Measurements from ENCODE around the gene ISG20.

The ISG20 gene

DNA sequence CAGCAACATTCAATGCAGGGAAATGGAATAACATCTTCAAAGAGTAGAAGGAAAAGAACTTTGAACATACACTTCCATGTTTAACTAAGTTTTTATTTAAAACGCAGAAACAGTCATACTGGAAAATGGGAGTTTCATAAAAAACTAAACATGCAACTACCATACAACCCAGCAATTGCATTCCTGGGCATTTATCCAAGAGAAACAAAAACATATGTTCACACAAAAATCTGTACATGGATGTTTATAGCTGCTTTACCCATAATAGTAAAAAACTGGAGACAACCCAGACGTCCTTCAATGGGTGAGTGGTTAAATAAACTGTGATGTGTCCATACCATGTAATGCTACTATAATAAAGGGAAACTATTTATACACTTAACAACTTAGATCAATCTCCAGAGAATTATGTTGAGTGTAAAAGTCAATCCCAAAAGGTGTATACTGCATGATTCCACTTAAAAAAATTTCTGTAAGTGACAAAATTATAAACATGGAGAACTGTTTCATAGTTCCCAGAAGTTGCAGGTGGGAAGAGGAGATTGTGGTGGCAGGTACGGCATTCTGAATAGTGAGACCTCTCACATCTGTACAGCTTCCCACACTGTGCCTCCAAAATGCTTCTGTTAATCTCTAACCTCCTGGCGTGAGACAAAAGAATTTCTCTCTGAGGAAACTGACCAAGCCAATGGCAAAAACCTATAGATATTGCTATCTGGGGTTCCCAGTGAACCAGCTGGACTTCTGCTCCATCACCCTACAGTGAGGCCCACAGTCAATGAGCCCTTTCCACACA is 23.1 kb downstream of the ISG20 start:
- H3K4me1 Mint-ChIP-seq = peaks cover 51% of the 10 kb centered on the region
- no peaks in the 10 kb centered on the region for H3K36me3 Mint-ChIP-seq
- peak overlapping the region; percentile 26 for H3K27ac Mint-ChIP-seq
- no peaks in the 10 kb centered on the region for H3K27me3 Mint-ChIP-seq
- H3K9me3 Mint-ChIP-seq = no peaks in the 10 kb centered on the region
- no peak for ATAC-seq
- H3K4me3 Mint-ChIP-seq = no peak overlapping the region

DNA sequence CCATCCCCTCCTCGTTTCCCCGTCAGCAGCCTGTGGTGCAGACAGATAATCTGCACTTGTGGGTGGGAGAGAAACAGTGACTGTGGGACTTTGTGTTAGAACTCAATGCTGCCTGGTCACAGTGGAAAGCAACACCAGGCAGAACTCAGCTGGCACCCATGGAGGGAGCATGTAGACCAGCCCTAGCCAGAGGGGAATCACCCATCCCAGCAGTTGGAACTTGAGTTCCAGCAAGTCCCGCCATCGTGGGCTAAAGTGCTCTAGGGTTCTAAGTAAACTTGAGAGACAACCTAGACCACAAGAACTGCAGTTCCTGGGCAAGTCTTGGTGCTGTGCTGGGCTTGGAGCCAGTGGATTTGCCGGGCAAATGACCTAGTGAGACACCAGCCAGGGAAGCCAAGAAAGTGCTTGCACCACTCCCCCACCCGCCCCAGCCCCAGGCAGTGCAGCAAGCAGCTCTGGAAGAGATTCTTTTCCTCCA is 24.4 kb downstream of the ISG20 start:
- peaks cover under 1% of the 10 kb centered on the region for H3K27me3 Mint-ChIP-seq
- H3K36me3 Mint-ChIP-seq = no peaks in the 10 kb centered on the region
- H3K27ac Mint-ChIP-seq = peak overlapping the region; percentile 26
- no peaks in the 10 kb centered on the region for H3K9me3 Mint-ChIP-seq
- no peak for ATAC-seq
- H3K4me3 Mint-ChIP-seq = no peak overlapping the region
- H3K4me1 Mint-ChIP-seq = peaks cover 39% of the 10 kb centered on the region

GRCh38 chr15:88664151-88664778 is 25.4 kb downstream of the ISG20 start:
- no peak overlapping the region for H3K4me3 Mint-ChIP-seq
- peaks cover 11% of the 10 kb centered on the region for H3K27me3 Mint-ChIP-seq
- H3K9me3 Mint-ChIP-seq = no peaks in the 10 kb centered on the region
- peak overlapping the region; percentile 69 for H3K27ac Mint-ChIP-seq
- peaks cover 31% of the 10 kb centered on the region for H3K4me1 Mint-ChIP-seq
- no peaks in the 10 kb centered on the region for H3K36me3 Mint-ChIP-seq
- ATAC-seq = peak; percentile 61

DNA sequence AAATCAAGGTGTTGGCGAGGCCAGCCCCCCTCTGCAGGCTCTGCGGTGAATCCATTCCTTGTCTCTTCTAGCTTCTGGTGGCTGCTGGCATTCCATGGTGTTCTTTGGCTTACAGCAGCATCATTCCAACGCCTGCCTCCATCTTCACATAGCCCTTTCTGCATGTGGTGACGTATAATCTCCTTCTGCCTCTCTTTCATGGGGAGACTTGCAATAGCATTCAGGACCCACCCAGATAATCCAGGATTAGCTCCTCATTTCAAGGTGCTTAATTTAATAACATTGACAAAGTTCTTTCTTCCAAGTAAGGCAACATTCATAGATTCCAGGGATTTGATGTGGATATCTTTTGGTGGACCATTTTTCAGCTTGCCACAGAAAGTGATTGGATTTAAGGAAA is 35.8 kb downstream of the ISG20 start:
- Mint-ChIP-seq H3K4me1 (no peaks in the 10 kb centered on the region), H3K27me3 (peaks cover 15% of the 10 kb centered on the region), H3K27ac (no peak overlapping the region), H3K4me3 (no peak overlapping the region), H3K9me3 (no peaks in the 10 kb centered on the region), H3K36me3 (no peaks in the 10 kb centered on the region)
- no peak for ATAC-seq

DNA sequence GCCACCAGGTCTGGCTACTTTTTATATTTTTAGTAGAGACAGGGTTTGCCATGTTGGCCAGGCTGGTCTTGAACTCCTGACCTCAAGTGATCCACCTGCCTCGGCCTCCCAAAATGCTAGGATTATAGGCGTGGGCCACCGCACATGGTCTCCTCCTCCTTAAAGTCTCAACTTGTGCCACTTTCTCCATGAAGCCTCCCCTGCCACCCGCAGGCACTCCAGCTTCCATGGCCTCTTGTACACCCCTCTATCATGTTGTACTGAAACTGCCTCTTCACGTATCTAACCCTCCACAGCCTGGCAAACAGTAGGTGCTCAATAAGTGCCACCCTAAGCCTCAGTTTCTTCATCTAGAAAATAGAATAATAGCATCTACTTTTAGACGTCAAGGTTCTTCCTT is 39.9 kb downstream of the ISG20 start:
- H3K36me3 Mint-ChIP-seq = no peaks in the 10 kb centered on the region
- H3K4me1 Mint-ChIP-seq = peaks cover 9% of the 10 kb centered on the region
- ATAC-seq = no peak
- no peaks in the 10 kb centered on the region for H3K9me3 Mint-ChIP-seq
- no peaks in the 10 kb centered on the region for H3K27me3 Mint-ChIP-seq
- no peak overlapping the region for H3K27ac Mint-ChIP-seq
- H3K4me3 Mint-ChIP-seq = no peak overlapping the region

DNA sequence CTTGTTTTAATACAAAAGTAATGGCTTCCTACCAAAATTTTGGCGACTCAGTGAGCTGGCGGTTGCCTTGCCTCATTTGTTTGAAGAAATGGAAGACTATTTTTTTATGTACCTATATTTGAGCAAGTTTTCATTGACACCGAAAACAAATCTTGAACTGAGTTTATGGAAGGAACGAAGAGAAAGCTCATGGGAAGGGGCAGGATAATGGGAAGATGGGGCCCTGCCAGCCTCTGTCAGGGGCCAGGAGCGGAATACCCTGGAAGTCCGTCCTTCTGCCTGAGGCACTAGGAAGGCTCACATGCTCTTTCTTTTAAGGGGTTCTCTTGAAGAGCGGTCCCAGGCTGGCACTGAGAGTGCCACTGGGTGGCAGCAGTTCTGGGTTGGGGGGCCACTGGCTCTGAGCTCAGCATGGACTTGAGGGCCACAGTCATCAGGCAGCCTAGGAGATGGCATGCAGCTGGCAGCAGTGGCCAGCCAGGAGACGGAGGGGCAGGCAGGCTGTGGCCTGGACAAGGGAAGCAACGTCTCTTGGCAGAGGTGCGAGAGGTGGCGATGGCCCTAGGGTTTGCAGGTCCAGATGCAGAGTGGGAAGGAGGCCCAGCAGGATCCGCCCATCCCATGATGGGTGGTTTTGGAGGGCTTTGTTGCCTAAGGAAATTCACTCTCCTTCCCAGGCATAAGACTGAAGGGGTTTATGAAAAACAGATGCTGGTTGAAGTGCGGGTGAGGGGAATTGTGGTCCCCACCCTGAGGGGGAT is 41.6 kb downstream of the ISG20 start:
- no peak overlapping the region for H3K4me3 Mint-ChIP-seq
- H3K4me1 Mint-ChIP-seq = peaks cover 11% of the 10 kb centered on the region
- no peaks in the 10 kb centered on the region for H3K9me3 Mint-ChIP-seq
- H3K36me3 Mint-ChIP-seq = no peaks in the 10 kb centered on the region
- no peak overlapping the region for H3K27ac Mint-ChIP-seq
- ATAC-seq = no peak
- no peaks in the 10 kb centered on the region for H3K27me3 Mint-ChIP-seq

- H3K27me3 Mint-ChIP-seq = no peaks in the 10 kb centered on the region
- ATAC-seq = peak; percentile 9
- no peak overlapping the region for H3K27ac Mint-ChIP-seq
- H3K9me3 Mint-ChIP-seq = no peaks in the 10 kb centered on the region
- H3K36me3 Mint-ChIP-seq = no peaks in the 10 kb centered on the region
- peaks cover 11% of the 10 kb centered on the region for H3K4me1 Mint-ChIP-seq
- no peak overlapping the region for H3K4me3 Mint-ChIP-seq
These were observed 42.9 kb downstream of the ISG20 start for GRCh38 chr15:88681610-88682221.

DNA sequence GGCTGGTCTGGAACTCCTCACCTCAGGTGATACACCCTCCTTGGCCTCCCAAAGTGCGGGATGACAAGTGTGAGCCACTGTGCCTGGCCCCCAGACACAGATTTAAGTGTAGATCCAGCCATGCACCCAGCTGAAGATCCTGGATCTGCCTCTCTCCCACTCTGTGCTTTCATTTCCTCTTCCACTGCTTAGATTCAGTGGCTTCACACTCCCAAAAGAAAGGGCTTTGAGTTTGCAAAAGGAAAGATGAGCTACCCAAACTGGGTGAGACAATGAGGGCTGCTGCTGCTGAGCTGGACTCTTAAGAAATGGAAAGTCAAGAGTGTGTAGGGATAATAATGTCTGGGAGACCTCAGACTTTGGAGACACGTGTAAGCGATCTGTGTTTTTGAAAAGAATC is 45.5 kb downstream of the ISG20 start:
- Mint-ChIP-seq H3K36me3 (no peaks in the 10 kb centered on the region), H3K27ac (no peak overlapping the region), H3K27me3 (peaks cover 15% of the 10 kb centered on the region), H3K4me3 (no peak overlapping the region), H3K9me3 (peaks cover 4% of the 10 kb centered on the region), H3K4me1 (peaks cover 11% of the 10 kb centered on the region)
- ATAC-seq = no peak

DNA sequence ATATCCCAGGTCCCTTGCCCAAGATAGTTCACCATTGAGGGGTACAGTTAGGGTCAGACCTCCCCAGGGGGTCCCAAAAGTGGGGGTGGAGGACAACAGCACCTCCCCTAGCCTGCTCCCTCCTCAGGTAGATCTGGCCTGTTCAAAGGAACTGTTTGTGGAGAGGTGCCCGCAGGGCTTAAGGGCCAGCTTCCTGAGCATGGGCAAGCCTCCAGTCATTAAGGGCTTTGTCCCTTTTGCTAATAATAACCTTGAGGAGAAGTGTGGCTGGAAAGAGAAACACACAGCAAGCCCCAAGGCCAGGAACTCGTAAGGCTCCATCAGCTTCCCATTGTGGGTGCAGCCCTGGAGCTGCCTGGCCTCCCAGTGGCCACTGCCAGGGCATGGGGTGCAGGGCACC is 47.4 kb downstream of the ISG20 start:
- no peaks in the 10 kb centered on the region for H3K36me3 Mint-ChIP-seq
- no peak overlapping the region for H3K4me3 Mint-ChIP-seq
- ATAC-seq = no peak
- peaks cover 11% of the 10 kb centered on the region for H3K4me1 Mint-ChIP-seq
- no peak overlapping the region for H3K27ac Mint-ChIP-seq
- H3K9me3 Mint-ChIP-seq = peaks cover 6% of the 10 kb centered on the region
- peaks cover 30% of the 10 kb centered on the region for H3K27me3 Mint-ChIP-seq

DNA sequence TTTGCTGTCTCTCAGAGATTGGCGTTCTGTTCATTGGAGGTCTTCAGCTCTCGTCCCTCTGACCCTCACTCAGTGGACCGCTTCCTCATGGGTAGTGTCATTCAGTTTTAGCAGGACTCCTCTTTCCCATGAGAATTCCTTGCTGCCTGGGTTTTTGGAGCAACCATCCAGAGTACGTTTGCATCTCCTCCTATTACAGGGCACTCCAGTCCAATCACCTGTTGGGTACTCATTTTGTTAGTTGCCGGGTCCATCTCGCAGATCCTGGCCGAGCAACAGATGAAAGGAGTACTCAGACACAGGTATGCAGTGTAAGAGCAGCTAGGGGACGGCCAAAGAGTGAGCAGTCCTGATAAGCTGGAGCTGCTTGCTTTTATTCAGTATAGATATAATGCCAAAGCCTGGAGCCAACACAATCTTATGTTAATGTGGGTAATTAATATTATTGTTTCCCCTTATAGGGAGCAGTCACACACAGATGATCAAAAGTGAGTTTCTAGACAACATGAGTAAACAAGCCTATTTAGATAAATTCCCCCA is 49.6 kb downstream of the ISG20 start:
- no peaks in the 10 kb centered on the region for H3K36me3 Mint-ChIP-seq
- no peak overlapping the region for H3K27ac Mint-ChIP-seq
- peaks cover 5% of the 10 kb centered on the region for H3K4me1 Mint-ChIP-seq
- ATAC-seq = no peak
- no peak overlapping the region for H3K4me3 Mint-ChIP-seq
- H3K9me3 Mint-ChIP-seq = peaks cover 6% of the 10 kb centered on the region
- peaks cover 30% of the 10 kb centered on the region for H3K27me3 Mint-ChIP-seq

DNA sequence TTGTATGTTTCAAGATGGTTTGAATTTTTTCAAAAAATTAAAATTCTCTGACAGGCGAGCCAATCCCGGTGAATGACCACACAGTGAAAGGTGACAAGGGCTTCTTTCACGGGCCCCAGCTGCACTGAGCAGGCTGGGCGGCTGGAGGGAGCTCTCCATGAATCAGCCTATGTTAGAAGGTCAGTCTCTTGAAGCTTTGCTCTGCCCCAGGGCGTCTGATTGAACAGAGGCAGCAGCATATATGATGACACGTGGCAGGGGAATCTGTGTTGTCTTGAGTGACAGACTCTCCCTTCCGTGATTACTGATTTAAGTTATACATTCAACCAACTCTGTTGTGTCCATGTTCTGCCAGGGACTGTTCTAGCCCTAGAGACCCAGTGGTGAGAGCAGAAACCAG is 51.5 kb downstream of the ISG20 start:
- Mint-ChIP-seq H3K4me1 (no peaks in the 10 kb centered on the region), H3K27me3 (peaks cover 30% of the 10 kb centered on the region), H3K4me3 (no peak overlapping the region), H3K27ac (no peak overlapping the region), H3K9me3 (peaks cover 6% of the 10 kb centered on the region), H3K36me3 (no peaks in the 10 kb centered on the region)
- ATAC-seq = no peak

- Mint-ChIP-seq H3K4me3 (no peak overlapping the region), H3K9me3 (peaks cover 6% of the 10 kb centered on the region), H3K4me1 (no peaks in the 10 kb centered on the region), H3K36me3 (no peaks in the 10 kb centered on the region), H3K27ac (no peak overlapping the region), H3K27me3 (peaks cover 26% of the 10 kb centered on the region)
- no peak for ATAC-seq
These were observed 54.4 kb downstream of the ISG20 start for GRCh38 chr15:88693191-88693590.

DNA sequence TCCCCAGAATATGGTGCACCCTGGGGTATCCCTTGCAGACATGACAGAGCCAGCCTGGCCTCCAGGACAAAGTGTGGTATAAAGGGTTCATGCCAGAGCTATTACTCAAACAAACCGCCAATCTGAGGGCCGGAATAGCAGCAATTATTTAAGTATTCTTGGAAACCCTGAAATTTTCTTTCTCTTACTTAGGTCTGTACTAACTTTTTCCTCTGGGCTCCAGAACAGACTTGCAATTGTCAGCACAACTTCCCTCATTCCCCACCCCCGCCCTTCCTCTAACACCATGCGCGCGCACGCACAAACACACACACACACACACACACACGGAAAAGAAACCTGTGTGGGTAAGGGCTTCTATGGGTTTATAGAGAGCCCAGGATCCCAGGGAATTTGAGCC is 56.3 kb downstream of the ISG20 start:
- Mint-ChIP-seq H3K36me3 (no peaks in the 10 kb centered on the region), H3K4me1 (no peaks in the 10 kb centered on the region), H3K27ac (no peak overlapping the region), H3K27me3 (peaks cover 10% of the 10 kb centered on the region), H3K4me3 (no peak overlapping the region), H3K9me3 (no peaks in the 10 kb centered on the region)
- no peak for ATAC-seq

- no peaks in the 10 kb centered on the region for H3K9me3 Mint-ChIP-seq
- no peak for ATAC-seq
- H3K36me3 Mint-ChIP-seq = no peaks in the 10 kb centered on the region
- H3K4me1 Mint-ChIP-seq = no peaks in the 10 kb centered on the region
- H3K4me3 Mint-ChIP-seq = no peak overlapping the region
- H3K27ac Mint-ChIP-seq = no peak overlapping the region
- peaks cover 4% of the 10 kb centered on the region for H3K27me3 Mint-ChIP-seq
These were observed 57.0 kb downstream of the ISG20 start for GRCh38 chr15:88695691-88696251.

DNA sequence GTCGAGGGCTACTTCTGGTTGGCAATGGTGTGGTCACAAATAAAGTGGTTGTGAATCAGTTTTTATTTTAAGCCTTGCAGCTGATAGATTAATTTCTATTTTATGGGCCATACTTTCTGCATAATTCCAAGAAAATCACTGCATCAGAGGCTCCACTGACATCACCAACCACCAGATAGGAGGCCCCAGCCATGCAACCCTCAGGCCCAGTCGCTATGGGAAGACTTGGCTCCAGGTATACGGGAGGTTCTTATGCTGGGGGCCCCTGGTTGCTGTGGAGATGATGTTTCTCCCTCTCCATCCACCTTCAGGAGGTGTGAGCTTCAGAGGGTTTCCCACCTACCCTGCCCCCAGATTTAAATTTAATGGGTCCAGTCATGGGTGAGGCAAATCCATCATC is 57.4 kb downstream of the ISG20 start:
- Mint-ChIP-seq H3K27ac (no peak overlapping the region), H3K4me1 (peaks cover under 1% of the 10 kb centered on the region), H3K9me3 (no peaks in the 10 kb centered on the region), H3K4me3 (no peak overlapping the region), H3K27me3 (no peaks in the 10 kb centered on the region), H3K36me3 (no peaks in the 10 kb centered on the region)
- no peak for ATAC-seq
